Endodermal cell (in vitro differentiated cells): Measurements from ENCODE around the gene APOL1. TPM values are rescaled to one million over a fixed set of nuclear protein-coding genes. Genes with fewer than 3 reads are reported as not detected.
A peak's percentile ranks its signal among the peaks of the same experiment; 100 is the strongest.
"Not testable (repeated sequence)": the region's sequence is repeated elsewhere in the genome, so short reads cannot be mapped to it uniquely, and the experiment has no call there.

ENCODE experiments used
- DNase-seq: peaks from one replicate; pipeline ENCODE4 v3.0.0-alpha.2; 2017
- H3K27ac ChIP-seq: 2 replicates; pipeline ENCODE4 v1.5.1; 2013; ENCODE audit warnings: mild to moderate bottlenecking, low read depth, low read length, moderate library complexity
- H3K27me3 ChIP-seq: 2 replicates; pipeline ENCODE4 v1.6.1; 2013; ENCODE audit warnings: mild to moderate bottlenecking, low read length, moderate library complexity; ENCODE audit not compliant: insufficient read depth, control insufficient read depth, poor library complexity, severe bottlenecking
- H3K36me3 ChIP-seq: 2 replicates; pipeline ENCODE4 v1.7.0; 2013; ENCODE audit warnings: mild to moderate bottlenecking, low read length, moderate library complexity; ENCODE audit not compliant: control insufficient read depth, insufficient read depth
- H3K4me1 ChIP-seq: one replicate; pipeline ENCODE4 v1.7.0; 2013; ENCODE audit warnings: low read length; ENCODE audit not compliant: control insufficient read depth, insufficient read depth
- H3K4me3 ChIP-seq: 2 replicates; pipeline ENCODE4 v1.5.1; 2013; ENCODE audit warnings: mild to moderate bottlenecking, low read length, moderate library complexity
- H3K9ac ChIP-seq: 2 replicates; pipeline ENCODE4 v1.6.1; 2013; ENCODE audit warnings: mild to moderate bottlenecking, low read length, moderate library complexity; ENCODE audit not compliant: poor library complexity, severe bottlenecking; ENCODE audit errors: extremely low read depth
- H3K9me3 ChIP-seq: 2 replicates; pipeline ENCODE4 v1.6.1; 2013; ENCODE audit warnings: mild to moderate bottlenecking, low read length, moderate library complexity; ENCODE audit not compliant: control insufficient read depth
- H3K27ac Mint-ChIP-seq: 2 replicates; pipeline ENCODE4 v1.8.0; 2020; ENCODE audit warnings: mixed read lengths
- H3K27me3 Mint-ChIP-seq: 2 replicates; pipeline ENCODE4 v1.8.0; 2021; ENCODE audit warnings: mild to moderate bottlenecking, mixed read lengths; ENCODE audit not compliant: insufficient read depth
- H3K36me3 Mint-ChIP-seq: 2 replicates; pipeline ENCODE4 v1.8.0; 2020; ENCODE audit warnings: low read depth, mixed read lengths
- H3K4me1 Mint-ChIP-seq: 2 replicates; pipeline ENCODE4 v1.8.0; 2020; ENCODE audit warnings: mixed read lengths
- H3K4me3 Mint-ChIP-seq: 2 replicates; pipeline ENCODE4 v1.8.0; 2020; ENCODE audit warnings: mild to moderate bottlenecking, moderate library complexity, mixed read lengths
- H3K9me3 Mint-ChIP-seq: 2 replicates; pipeline ENCODE4 v1.8.0; 2020; ENCODE audit warnings: mild to moderate bottlenecking, mixed read lengths
- WGBS, 2 experiments: methylation state at CpG; one replicate each; pipeline versions ENCODE4 v1.1.5 to v1.1.7; 2013; ENCODE audit warnings: missing lambda C conversion rate in 2 of 2, mixed read lengths in 1 of 2; ENCODE audit not compliant: insufficient coverage in 1 of 2, insufficient read length in 1 of 2; 5-methylcytosine and 5-hydroxymethylcytosine counted together
- total RNA-seq, 2 donors: library from RNA; stranded (reverse); fragmentation: NEBNext Ultra II Directional in 1 of 2; extraction: Animal tissue kit (Norgen Biotek cat#: 25700) in 1 of 2; gene quantifications; 2 replicates in 1 of 2; 3 replicates in 1 of 2; pipeline ENCODE4 v1.2.1, GENCODE V29; 2021
- TF ChIP-seq, protein P1 (sequence below): fragments of 200-600 bp; sonication (generic); conservative IDR thresholded peaks from 2 replicates; pipeline ENCODE4 v1.5.0; 2021; ENCODE audit warnings: antibody characterized with exemption, mild to moderate bottlenecking

APOL1 gene
- total RNA-seq, 2 donors from 2014 or later = 0.11 to 0.22 TPM

DNA sequence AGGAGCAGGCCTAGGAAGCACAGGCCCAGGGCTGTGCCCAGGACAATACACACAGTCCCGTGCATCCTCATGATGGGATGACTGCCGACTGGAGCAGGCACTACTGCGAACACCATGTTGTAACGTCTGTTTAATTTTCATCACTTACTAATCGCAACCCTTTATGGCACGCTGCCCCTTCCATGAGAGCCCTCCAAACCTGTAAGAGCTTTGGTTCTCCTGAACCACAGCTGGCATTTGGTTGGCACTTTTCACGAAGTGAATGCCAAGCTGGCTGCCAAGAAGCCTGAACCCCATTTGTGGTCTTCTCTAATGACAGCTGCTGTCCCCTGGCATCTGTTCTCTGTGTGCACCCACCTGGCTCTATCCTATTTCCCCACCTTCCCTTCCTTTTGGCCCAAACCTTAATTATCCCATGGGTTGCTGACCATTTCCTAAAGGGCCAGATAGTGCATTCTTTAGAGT lies 36.5 kb downstream of the APOL1 start:
- H3K36me3 ChIP-seq = peaks cover 82% of the 10 kb centered on the region
- 96 to 97% methylated on average over 7 of the region's 7 CpGs for WGBS, 2 experiments
- TF ChIP-seq, protein P1, sequence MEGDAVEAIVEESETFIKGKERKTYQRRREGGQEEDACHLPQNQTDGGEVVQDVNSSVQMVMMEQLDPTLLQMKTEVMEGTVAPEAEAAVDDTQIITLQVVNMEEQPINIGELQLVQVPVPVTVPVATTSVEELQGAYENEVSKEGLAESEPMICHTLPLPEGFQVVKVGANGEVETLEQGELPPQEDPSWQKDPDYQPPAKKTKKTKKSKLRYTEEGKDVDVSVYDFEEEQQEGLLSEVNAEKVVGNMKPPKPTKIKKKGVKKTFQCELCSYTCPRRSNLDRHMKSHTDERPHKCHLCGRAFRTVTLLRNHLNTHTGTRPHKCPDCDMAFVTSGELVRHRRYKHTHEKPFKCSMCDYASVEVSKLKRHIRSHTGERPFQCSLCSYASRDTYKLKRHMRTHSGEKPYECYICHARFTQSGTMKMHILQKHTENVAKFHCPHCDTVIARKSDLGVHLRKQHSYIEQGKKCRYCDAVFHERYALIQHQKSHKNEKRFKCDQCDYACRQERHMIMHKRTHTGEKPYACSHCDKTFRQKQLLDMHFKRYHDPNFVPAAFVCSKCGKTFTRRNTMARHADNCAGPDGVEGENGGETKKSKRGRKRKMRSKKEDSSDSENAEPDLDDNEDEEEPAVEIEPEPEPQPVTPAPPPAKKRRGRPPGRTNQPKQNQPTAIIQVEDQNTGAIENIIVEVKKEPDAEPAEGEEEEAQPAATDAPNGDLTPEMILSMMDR = no peak
- Mint-ChIP-seq H3K36me3 (peaks cover 88% of the 10 kb centered on the region), H3K9me3 (peaks cover 17% of the 10 kb centered on the region), H3K27me3 (no peaks in the 10 kb centered on the region), H3K4me1 (no peaks in the 10 kb centered on the region), H3K27ac (peak overlapping the region; percentile 72), H3K4me3 (no peak overlapping the region)
- no peak for DNase-seq
- H3K9me3 ChIP-seq = peaks cover 7% of the 10 kb centered on the region
- H3K9ac ChIP-seq = no peak overlapping the region
- H3K27ac ChIP-seq = no peak overlapping the region
- no peak overlapping the region for H3K4me3 ChIP-seq
- no peaks in the 10 kb centered on the region for H3K4me1 ChIP-seq
- no peaks in the 10 kb centered on the region for H3K27me3 ChIP-seq

DNA sequence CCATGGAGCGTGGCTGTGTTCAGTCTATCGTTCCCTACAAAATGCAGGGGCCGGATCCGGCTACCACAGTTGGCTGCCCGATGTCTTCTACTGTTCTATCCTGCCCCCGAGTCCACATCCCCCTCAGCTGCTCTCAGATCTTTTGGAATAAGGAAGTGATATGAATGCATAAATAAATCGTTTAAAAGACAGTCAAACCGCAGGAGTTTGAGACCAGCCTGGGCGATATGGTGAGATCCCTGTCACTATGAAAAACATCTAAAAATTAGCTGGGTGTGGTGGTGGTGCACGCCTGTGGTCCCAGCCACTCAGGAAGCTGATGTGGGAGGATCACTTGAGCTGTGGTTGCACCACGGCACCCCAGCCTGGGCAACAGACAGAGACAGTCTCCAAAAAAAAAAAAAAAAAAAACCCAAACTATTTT lies 37.0 kb downstream of the APOL1 start:
- not testable (repeated sequence) for H3K27me3 Mint-ChIP-seq, H3K9ac ChIP-seq, H3K9me3 ChIP-seq, H3K4me3 ChIP-seq, H3K4me3 Mint-ChIP-seq, H3K4me1 Mint-ChIP-seq, DNase-seq, H3K4me1 ChIP-seq, H3K27ac ChIP-seq, H3K27me3 ChIP-seq
- Mint-ChIP-seq H3K27ac (peak overlapping the region; percentile 72), H3K9me3 (peaks cover 17% of the 10 kb centered on the region), H3K36me3 (peaks cover 88% of the 10 kb centered on the region)
- WGBS, 2 experiments = 96 to 100% methylated on average over 2 to 9 of the region's 11 CpGs
- H3K36me3 ChIP-seq = peaks cover 82% of the 10 kb centered on the region

DNA sequence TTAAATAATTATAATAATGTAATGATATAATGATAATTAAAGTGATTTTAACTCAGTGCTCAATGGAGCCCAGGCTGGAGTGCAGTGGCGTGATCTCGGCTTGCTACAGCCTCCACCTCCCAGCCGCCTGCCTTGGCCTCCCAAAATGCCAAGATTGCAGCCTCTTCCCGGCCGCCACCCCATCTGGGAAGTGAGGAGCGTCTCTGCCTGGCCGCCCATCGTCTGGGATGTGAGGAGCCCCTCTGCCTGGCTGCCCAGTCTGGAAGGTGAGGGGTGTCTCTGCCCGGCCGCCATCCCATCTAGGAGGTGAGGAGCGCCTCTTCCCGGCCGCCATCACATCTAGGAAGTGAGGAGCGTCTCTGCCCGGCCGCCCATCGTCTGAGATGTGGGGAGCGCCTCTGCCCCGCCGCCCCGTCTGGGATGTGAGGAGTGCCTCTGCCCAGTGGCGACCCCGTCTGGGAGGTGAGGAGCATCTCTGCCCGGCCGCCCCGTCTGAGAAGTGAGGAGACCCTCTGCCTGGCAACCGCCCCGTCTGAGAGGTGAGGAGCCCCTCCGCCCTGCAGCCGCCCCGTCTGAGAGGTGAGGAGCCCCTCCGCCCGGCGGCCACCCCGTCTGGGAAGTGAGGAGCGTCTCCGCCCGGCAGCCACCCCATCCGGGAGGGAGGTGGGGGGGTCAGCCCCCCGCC lies 37.6 kb downstream of the APOL1 start:
- H3K27ac Mint-ChIP-seq, H3K9me3 ChIP-seq, DNase-seq, H3K4me1 Mint-ChIP-seq, H3K27ac ChIP-seq, H3K4me3 Mint-ChIP-seq, H3K27me3 Mint-ChIP-seq, H3K4me3 ChIP-seq, H3K4me1 ChIP-seq, H3K9ac ChIP-seq, H3K27me3 ChIP-seq: not testable (repeated sequence)
- Mint-ChIP-seq H3K36me3 (peaks cover 90% of the 10 kb centered on the region), H3K9me3 (peaks cover 17% of the 10 kb centered on the region)
- peaks cover 82% of the 10 kb centered on the region for H3K36me3 ChIP-seq
- 100% methylated on average over 9 of the region's 40 CpGs; no CpG with 5 or more reads in 1 of the 2 experiments for WGBS, 2 experiments

DNA sequence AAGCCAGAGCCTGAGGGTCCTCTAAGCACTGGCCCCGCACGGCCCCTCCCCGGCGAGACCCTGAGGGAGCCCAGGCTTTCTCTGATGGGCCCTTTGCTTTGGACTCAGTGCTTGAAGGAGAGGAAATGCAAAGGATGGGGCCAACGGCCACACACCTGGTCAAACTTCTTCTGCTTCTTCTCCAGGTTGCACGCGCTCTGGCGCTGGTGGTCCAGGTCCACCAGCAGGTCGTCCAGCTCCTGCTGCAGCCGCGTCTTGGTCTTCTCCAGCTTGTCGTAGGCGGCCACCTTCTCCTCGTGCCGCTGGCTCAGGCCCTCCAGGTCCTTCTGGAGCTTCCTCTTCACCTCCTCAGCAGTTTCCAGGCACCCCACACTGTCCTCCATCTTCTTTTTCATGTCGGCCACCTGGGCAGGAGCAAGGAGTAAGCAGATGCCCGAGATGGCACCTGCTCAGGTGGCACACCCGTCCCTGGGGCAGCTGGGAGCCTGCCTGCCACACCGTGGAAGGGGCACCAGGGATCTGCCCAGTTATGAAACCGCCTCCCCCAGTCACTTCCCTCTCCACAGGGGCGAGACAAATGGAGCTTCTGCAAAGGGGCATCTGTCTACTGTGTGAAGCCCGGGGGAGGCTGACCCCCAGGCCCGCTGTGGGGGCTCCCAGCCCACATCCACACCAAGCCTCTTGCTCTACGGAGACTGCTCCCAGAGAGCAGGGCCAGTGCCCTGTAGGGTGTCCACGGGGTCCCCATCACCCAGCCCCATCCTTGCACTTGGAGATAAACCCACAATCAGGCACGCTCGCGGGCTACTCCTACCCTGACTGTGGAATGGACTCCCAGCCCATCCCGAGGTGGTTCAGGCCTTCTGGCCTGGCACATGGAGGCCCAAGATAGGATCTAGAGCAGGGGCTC lies 39.2 kb downstream of the APOL1 start:
- no peak for DNase-seq
- TF ChIP-seq, protein P1 = no peak
- Mint-ChIP-seq H3K9me3 (peaks cover 17% of the 10 kb centered on the region), H3K27me3 (no peaks in the 10 kb centered on the region), H3K4me3 (no peak overlapping the region), H3K27ac (peak overlapping the region; percentile 68), H3K36me3 (peaks cover 87% of the 10 kb centered on the region), H3K4me1 (no peaks in the 10 kb centered on the region)
- H3K4me3 ChIP-seq = no peak overlapping the region
- no peaks in the 10 kb centered on the region for H3K27me3 ChIP-seq
- WGBS, 2 experiments = 96 to 98% methylated on average over 15 to 29 of the region's 29 CpGs
- H3K9ac ChIP-seq = no peak overlapping the region
- H3K4me1 ChIP-seq = no peaks in the 10 kb centered on the region
- H3K36me3 ChIP-seq = peaks cover 84% of the 10 kb centered on the region
- H3K9me3 ChIP-seq = peaks cover 7% of the 10 kb centered on the region
- H3K27ac ChIP-seq = no peak overlapping the region
